Measurements from ENCODE around the gene INTS1. TPM values are rescaled to one million over a fixed set of nuclear protein-coding genes. Genes with fewer than 3 reads are reported as not detected.

INTS1 gene
- polyA plus RNA-seq, 1 experiment: 21.8 TPM

DNA sequence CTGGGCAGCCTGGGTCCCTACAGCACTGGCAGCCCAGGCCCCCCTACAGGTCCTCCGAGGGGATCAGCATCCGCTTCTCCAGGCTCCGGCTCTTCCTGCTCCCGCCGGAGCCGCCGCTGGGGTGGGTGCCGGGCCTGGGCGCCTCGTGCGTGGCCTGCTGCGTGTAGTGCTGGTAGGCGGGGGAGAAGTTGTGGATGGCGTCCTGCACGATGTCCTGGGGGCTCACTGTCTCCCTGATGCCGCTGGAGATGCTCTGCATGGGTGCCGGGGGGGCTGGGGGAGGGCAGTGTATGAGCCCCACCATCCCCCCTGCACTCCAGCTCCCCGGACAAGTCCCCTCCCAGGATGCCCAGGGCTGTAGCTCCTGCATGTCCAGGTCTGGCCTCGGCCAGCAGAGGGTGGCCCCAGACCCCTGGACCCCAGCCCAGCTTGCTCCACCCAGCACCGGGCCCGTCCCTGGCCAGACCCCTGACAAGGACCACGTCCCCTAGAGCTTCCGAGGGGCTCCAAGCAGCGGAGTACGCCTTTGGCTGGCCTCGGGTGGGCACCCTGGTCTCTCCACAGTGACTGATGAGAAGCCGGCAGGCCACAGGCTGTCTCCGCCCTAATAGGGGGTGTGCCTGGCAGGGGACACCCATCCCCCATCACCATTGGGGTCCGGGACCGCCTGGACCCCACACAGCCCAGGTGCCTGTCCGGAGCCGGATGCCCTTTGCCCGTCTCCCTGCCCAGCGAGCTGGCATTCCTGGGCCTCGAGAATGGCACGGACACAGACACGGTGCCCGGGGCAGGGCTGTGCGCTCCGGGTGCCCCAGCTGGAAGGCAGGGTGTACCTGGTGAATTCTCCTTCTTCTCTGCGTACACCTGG lies 43.0 kb upstream of the INTS1 start:
- POLR2A ChIA-PET: no interaction called here
- TF ChIP-seq, protein P1, sequence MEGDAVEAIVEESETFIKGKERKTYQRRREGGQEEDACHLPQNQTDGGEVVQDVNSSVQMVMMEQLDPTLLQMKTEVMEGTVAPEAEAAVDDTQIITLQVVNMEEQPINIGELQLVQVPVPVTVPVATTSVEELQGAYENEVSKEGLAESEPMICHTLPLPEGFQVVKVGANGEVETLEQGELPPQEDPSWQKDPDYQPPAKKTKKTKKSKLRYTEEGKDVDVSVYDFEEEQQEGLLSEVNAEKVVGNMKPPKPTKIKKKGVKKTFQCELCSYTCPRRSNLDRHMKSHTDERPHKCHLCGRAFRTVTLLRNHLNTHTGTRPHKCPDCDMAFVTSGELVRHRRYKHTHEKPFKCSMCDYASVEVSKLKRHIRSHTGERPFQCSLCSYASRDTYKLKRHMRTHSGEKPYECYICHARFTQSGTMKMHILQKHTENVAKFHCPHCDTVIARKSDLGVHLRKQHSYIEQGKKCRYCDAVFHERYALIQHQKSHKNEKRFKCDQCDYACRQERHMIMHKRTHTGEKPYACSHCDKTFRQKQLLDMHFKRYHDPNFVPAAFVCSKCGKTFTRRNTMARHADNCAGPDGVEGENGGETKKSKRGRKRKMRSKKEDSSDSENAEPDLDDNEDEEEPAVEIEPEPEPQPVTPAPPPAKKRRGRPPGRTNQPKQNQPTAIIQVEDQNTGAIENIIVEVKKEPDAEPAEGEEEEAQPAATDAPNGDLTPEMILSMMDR (IDR thresholded peaks at IDR 0.05; ENCODE audit: insufficient read depth, low read depth, low read length): no peak
- DNase-seq (ENCODE audit: low read depth): no peak
- CTCF ChIA-PET: no interaction called here
- no peaks in the 10 kb centered on the region for H3K27me3 ChIP-seq (ENCODE audit: control insufficient read depth, insufficient read depth, low read length)
- H3K36me3 ChIP-seq (ENCODE audit: control insufficient read depth, insufficient read depth, low read length): peaks cover 4% of the 10 kb centered on the region
- no peak overlapping the region for H3K4me3 ChIP-seq (ENCODE audit: low read depth, low read length)

DNA sequence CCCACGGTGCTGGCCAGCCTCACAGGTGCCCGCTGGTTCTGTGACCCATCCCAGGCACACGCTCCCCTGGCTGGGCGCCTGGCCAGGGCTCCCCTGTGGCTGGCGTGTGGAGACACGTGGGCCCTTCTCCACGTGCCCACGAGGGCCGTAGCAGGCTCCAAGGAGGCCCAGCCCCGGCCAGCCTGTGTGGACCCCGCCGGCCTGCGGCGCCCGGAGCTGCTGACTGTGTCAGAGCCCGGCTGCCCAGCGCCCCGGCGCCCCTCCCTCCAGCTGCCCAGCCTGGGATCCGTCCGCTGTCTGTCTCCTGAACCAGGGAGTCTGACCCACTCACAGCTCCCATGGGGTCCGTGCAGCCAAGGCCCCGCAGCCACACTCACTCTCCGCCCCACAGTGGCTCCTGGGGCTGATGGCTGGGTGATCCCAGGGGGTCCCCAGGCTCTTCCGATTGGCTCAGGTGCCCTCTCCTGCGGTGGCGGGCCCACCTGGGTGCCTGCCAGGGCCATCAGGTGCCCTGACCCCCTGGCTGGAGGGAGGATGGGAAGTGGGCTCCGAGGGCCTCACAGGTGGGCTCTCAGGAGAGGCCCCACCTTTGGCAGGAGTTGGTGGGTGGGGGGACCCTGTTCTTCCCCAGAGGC lies 42.2 kb upstream of the INTS1 start:
- peaks cover 8% of the 10 kb centered on the region for H3K36me3 ChIP-seq (ENCODE audit: control insufficient read depth, insufficient read depth, low read length)
- DNase-seq (ENCODE audit: low read depth): no peak
- no peaks in the 10 kb centered on the region for H3K27me3 ChIP-seq (ENCODE audit: control insufficient read depth, insufficient read depth, low read length)
- ChIA-PET POLR2A (no interaction called here), CTCF (no interaction called here)
- H3K4me3 ChIP-seq (ENCODE audit: low read depth, low read length): no peak overlapping the region
- TF ChIP-seq, protein P1 (IDR thresholded peaks at IDR 0.05; ENCODE audit: insufficient read depth, low read depth, low read length): no peak

DNA sequence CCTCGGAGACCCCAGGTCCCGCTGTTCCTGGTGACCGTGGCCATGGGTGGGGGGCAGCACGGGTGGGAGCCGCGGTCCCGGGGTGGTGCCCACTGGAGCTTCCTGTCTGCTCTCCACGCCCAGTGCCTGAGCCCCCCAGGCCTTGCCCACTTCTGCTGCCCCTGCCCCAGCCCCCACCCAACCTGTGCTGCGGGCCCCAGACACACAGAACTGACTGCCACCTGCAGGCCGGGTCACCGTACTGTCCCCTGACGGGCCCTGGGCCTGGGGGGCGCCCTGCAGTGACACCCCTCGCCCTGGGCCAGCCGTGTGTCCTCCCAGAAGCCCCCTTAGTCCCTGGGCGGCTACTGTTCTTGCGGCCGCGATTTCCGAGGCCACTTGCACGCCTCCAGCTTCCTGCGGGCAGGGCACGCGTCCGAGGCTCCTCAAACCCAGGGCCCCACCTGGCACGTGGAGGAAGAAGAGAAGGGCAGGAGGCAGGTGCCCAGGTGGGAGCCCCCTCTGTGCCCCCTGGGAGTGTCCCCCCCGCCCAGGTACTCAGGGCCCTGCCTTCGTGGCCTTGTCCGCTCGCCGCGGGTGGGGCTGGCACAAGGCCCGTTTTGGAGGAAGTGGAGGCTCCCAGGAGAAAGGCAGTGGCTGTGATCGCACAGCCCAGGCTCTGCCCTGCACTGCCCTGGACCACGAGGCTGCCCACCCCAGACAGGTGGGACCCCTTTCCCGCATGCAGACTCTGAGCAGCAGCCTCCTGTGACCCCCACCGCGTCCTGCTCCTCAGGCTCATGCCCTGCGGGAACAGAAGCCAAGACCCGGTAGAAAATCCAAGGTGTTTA lies 41.4 kb upstream of the INTS1 start:
- DNase-seq (ENCODE audit: low read depth): no peak
- H3K4me3 ChIP-seq (ENCODE audit: low read depth, low read length): no peak overlapping the region
- POLR2A ChIA-PET: no interaction called here
- peaks cover 16% of the 10 kb centered on the region for H3K36me3 ChIP-seq (ENCODE audit: control insufficient read depth, insufficient read depth, low read length)
- no peaks in the 10 kb centered on the region for H3K27me3 ChIP-seq (ENCODE audit: control insufficient read depth, insufficient read depth, low read length)
- CTCF ChIA-PET: no interaction called here
- TF ChIP-seq, protein P1 (IDR thresholded peaks at IDR 0.05; ENCODE audit: insufficient read depth, low read depth, low read length): no peak

DNA sequence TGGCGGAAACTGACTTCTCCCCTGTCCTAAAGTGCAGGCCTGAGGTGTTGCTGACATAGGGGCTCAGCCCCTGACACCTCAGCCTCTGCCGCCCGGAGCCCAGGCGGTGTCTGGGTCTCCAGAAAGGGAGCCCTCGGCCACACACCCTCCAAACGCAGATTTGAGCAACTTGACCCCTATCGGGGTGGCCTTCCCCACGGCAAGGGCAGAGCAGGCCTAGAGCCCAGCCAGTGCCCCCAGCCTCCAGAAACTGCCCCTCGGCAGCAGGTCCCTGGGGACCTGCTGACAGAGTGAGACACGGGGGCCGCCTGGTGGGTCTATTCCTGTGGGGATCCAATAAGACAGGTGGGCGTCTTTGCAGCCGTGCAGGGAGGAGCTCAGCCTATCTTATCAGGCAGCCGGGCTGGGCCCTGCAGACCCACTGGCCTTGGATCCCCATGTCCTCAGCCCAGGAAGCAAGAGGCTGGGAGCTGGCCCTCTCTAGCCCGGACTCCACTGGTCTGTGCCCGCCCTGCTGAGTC lies 40.8 kb upstream of the INTS1 start:
- peaks cover 20% of the 10 kb centered on the region for H3K36me3 ChIP-seq (ENCODE audit: control insufficient read depth, insufficient read depth, low read length)
- H3K27me3 ChIP-seq (ENCODE audit: control insufficient read depth, insufficient read depth, low read length): no peaks in the 10 kb centered on the region
- TF ChIP-seq, protein P1 (IDR thresholded peaks at IDR 0.05; ENCODE audit: insufficient read depth, low read depth, low read length): no peak
- CTCF ChIA-PET: no interaction called here
- H3K4me3 ChIP-seq (ENCODE audit: low read depth, low read length): no peak overlapping the region
- POLR2A ChIA-PET: no interaction called here
- DNase-seq (ENCODE audit: low read depth): no peak
